OCI-LY3 (cell line): ENCODE data around the gene LRPPRC.
A peak's percentile ranks its signal among the peaks of the same experiment; 100 is the strongest.

Source experiments
- H2AFZ ChIP-seq: fragments of 200-600, 300-600 bp; shearing (Covaris generic); 2 replicates; pipeline ENCODE4 v1.6.0; 2014; ENCODE audit warnings: antibody characterized with exemption, low read depth, low read length
- H3K27ac ChIP-seq: fragments of 200-600, 300-600 bp; sonication (generic); 2 replicates; pipeline ENCODE4 v1.5.1; 2014; ENCODE audit warnings: mild to moderate bottlenecking, low read length, moderate library complexity, mixed read lengths
- H3K27me3 ChIP-seq: fragments of 200-600, 300-600 bp; sonication (generic); 2 replicates; pipeline ENCODE4 v1.6.1; 2014; ENCODE audit warnings: low read depth, low read length, mixed read lengths
- H3K36me3 ChIP-seq: fragments of 200-600, 300-600 bp; sonication (generic); replicated peaks from 2 replicates; pipeline ENCODE3; 2014; ENCODE audit warnings: low read depth, low read length, mixed read lengths
- H3K4me1 ChIP-seq: fragments of 300-600, 200-600 bp; sonication (generic); 2 replicates; pipeline ENCODE4 v1.6.1; 2014; ENCODE audit warnings: low read length, mixed read lengths
- H3K4me2 ChIP-seq: fragments of 200-600, 300-600 bp; sonication (generic); 2 replicates; pipeline ENCODE4 v1.6.1; 2014; ENCODE audit warnings: low read length, mixed read lengths
- H3K4me3 ChIP-seq: fragments of 300-600, 200-600 bp; sonication (generic); 2 replicates; pipeline ENCODE4 v1.5.1; 2014; ENCODE audit warnings: antibody characterized with exemption, mild to moderate bottlenecking, low read length, moderate library complexity
- H3K79me2 ChIP-seq: fragments of 300-600, 200-600 bp; shearing (Covaris generic); 2 replicates; pipeline ENCODE4 v1.6.1; 2014; ENCODE audit warnings: mild to moderate bottlenecking, low read length, mixed read lengths
- H3K9ac ChIP-seq: fragments of 300-600, 200-600 bp; shearing (Covaris generic); 2 replicates; pipeline ENCODE4 v1.6.0; 2014; ENCODE audit warnings: mild to moderate bottlenecking, low read length, moderate library complexity
- H3K9me3 ChIP-seq: fragments of 200-600, 300-600 bp; shearing (Covaris generic); 2 replicates; pipeline ENCODE4 v1.6.1; 2014; ENCODE audit warnings: low read length, mixed read lengths; ENCODE audit not compliant: insufficient read depth
- H4K20me1 ChIP-seq: fragments of 200-600, 300-600 bp; sonication (generic); 2 replicates; pipeline ENCODE4 v1.6.1; 2016; ENCODE audit warnings: low read length, mixed read lengths; ENCODE audit not compliant: insufficient read depth
- CTCF ChIP-seq: fragments of 200-600, 300-600 bp; sonication (generic); IDR thresholded peaks from 2 replicates; pipeline ENCODE4 v1.5.1; 2014; ENCODE audit warnings: antibody characterized with exemption, low read length, low read depth
- EZH2phosphoT487 ChIP-seq: fragments of 200-600 bp; shearing (Covaris generic); IDR thresholded peaks from 2 replicates; pipeline ENCODE4 v1.6.1; 2018; ENCODE audit warnings: antibody characterized with exemption, mixed run types, low read depth

LRPPRC gene

DNA sequence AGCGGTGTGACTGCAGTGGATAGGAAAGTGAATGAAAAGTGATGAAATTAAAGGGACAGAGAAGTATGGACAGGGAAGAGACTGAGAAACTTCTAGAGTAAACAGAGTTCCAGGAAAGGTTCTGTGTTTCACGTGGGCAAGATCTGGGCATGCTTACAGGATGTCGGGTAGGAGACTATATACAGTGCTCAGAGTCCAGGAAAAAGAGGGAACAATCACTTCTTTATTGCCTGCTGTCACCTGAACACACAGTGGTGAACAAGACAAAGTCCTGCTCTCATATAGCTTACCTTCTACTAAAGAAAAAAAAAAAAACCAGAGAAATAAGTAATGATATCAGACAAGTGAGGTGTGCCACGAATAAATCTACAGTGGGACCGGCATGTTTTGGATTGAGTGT lies 2.4 kb downstream of the LRPPRC start:
- peaks cover 40% of the 10 kb centered on the region for H3K36me3 ChIP-seq

GRCh38 chr2:43989545-43989944 lies 6.2 kb downstream of the LRPPRC start:
- Histone ChIP-seq H4K20me1 (peaks cover 53% of the 10 kb centered on the region), H3K79me2 (peaks cover 100% of the 10 kb centered on the region), H3K4me1 (peaks cover 10% of the 10 kb centered on the region), H3K9ac (no peak overlapping the region), H3K36me3 (peaks cover 49% of the 10 kb centered on the region), H3K27me3 (no peaks in the 10 kb centered on the region), H3K9me3 (no peaks in the 10 kb centered on the region), H2AFZ (no peak overlapping the region), H3K4me2 (no peak overlapping the region), H3K4me3 (no peak overlapping the region), H3K27ac (no peak overlapping the region)
- no peak for TF ChIP-seq EZH2phosphoT487
- no peak for TF ChIP-seq CTCF

More for the DNA sequence above, 2.4 kb downstream of the LRPPRC start:
- peaks cover 13% of the 10 kb centered on the region for H3K4me1 ChIP-seq
- no peak overlapping the region for H3K27ac ChIP-seq
- H2AFZ ChIP-seq = no peak overlapping the region
- H3K9me3 ChIP-seq = no peaks in the 10 kb centered on the region
- peaks cover 76% of the 10 kb centered on the region for H3K79me2 ChIP-seq
- H3K27me3 ChIP-seq = no peaks in the 10 kb centered on the region
- 0 out of 2 replicates have a peak overlapping the region, but pooled peaks have one; percentile 87 for H3K4me2 ChIP-seq
- no peak for TF ChIP-seq EZH2phosphoT487
- no peak for TF ChIP-seq CTCF
- no peak overlapping the region for H3K9ac ChIP-seq
- no peak overlapping the region for H3K4me3 ChIP-seq
- H4K20me1 ChIP-seq = peaks cover 47% of the 10 kb centered on the region

DNA sequence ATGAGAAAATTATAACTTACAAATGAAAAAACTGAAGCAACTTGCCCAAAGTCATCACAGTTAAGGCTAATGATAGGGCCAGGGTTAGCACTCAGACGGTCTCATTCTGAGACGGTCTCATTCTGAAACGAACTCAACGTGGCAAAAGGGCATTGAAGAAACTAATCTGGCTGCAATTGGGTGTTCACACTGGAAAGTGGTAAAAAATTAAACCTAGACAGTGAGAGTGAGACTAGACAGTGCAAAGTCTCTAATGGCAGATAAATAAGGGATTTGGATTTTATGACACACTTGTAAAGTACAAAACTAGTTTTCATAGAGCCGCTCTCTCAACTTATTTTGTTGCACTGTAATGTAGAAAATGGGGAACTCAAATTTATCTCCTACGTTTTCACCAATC lies 9.2 kb downstream of the LRPPRC start:
- H3K9ac ChIP-seq = no peak overlapping the region
- H3K27ac ChIP-seq = no peak overlapping the region
- no peak overlapping the region for H3K4me3 ChIP-seq
- peaks cover 24% of the 10 kb centered on the region for H3K36me3 ChIP-seq
- no peaks in the 10 kb centered on the region for H3K9me3 ChIP-seq
- H3K4me2 ChIP-seq = no peak overlapping the region
- H3K27me3 ChIP-seq = no peaks in the 10 kb centered on the region
- H3K4me1 ChIP-seq = no peaks in the 10 kb centered on the region
- H3K79me2 ChIP-seq = peaks cover 98% of the 10 kb centered on the region
- TF ChIP-seq EZH2phosphoT487 = no peak
- no peak for TF ChIP-seq CTCF
- peaks cover 24% of the 10 kb centered on the region for H4K20me1 ChIP-seq
- no peak overlapping the region for H2AFZ ChIP-seq

- Histone ChIP-seq H4K20me1 (peaks cover 16% of the 10 kb centered on the region), H3K9ac (no peak overlapping the region), H3K4me3 (no peak overlapping the region), H2AFZ (no peak overlapping the region), H3K79me2 (peaks cover 91% of the 10 kb centered on the region), H3K27me3 (no peaks in the 10 kb centered on the region), H3K9me3 (no peaks in the 10 kb centered on the region), H3K4me1 (no peaks in the 10 kb centered on the region), H3K36me3 (peaks cover 20% of the 10 kb centered on the region), H3K27ac (no peak overlapping the region), H3K4me2 (no peak overlapping the region)
- TF ChIP-seq CTCF (no peak), EZH2phosphoT487 (no peak)
These were observed 10.4 kb downstream of the LRPPRC start for GRCh38 chr2:43985359-43985758.
